ENCODE results near the gene TMEM163. TPM values are rescaled to one million over a fixed set of nuclear protein-coding genes. Genes with fewer than 3 reads are reported as not detected.
A peak's percentile ranks its signal among the peaks of the same experiment; 100 is the strongest.

Gene TMEM163
- total RNA-seq, 2 experiments from 2014 or later: 0.51 TPM; not detected in 1

GRCh38 chr2:134410831-134411231 lies 308.0 kb downstream of the TMEM163 start:
- Histone ChIP-seq H3K27ac (ENCODE audit: low read depth, low read length, poor library complexity, severe bottlenecking) (peak overlapping the region; percentile 99), H3K36me3 (ENCODE audit: insufficient read depth, low read length) (peaks cover 50% of the 10 kb centered on the region), H3K79me2 (ENCODE audit: insufficient read depth, low read depth, low read length) (peaks cover 16% of the 10 kb centered on the region; the same call in 1 of the 2 replicates), H3K9me3 (ENCODE audit: low read length) (no peaks in the 10 kb centered on the region), H3K4me2 (ENCODE audit: low read length) (peak overlapping the region; percentile 81), H3K4me3 (ENCODE audit: low read depth, low read length, poor library complexity, severe bottlenecking) (peak overlapping the region; percentile 39), H3K4me1 (ENCODE audit: insufficient read depth, low read length, poor library complexity, severe bottlenecking) (peaks cover 81% of the 10 kb centered on the region), H3K9me2 (ENCODE audit: insufficient read depth, low read length) (no peaks in the 10 kb centered on the region), H4K20me1 (ENCODE audit: insufficient read depth, low read length) (no peaks in the 10 kb centered on the region), H2AFZ (ENCODE audit: low read length) (no peak overlapping the region; the same call in 1 of the 2 replicates)
- no peak for TF ChIP-seq EZH2phosphoT487 (IDR thresholded peaks at IDR 0.05; ENCODE audit: borderline replicate concordance, low read depth, low read length)
- TF ChIP-seq, protein P1, sequence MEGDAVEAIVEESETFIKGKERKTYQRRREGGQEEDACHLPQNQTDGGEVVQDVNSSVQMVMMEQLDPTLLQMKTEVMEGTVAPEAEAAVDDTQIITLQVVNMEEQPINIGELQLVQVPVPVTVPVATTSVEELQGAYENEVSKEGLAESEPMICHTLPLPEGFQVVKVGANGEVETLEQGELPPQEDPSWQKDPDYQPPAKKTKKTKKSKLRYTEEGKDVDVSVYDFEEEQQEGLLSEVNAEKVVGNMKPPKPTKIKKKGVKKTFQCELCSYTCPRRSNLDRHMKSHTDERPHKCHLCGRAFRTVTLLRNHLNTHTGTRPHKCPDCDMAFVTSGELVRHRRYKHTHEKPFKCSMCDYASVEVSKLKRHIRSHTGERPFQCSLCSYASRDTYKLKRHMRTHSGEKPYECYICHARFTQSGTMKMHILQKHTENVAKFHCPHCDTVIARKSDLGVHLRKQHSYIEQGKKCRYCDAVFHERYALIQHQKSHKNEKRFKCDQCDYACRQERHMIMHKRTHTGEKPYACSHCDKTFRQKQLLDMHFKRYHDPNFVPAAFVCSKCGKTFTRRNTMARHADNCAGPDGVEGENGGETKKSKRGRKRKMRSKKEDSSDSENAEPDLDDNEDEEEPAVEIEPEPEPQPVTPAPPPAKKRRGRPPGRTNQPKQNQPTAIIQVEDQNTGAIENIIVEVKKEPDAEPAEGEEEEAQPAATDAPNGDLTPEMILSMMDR (conservative IDR thresholded peaks at IDR 0.05; ENCODE audit: low read length): no peak
- BruUV-seq (replicated peaks): no TSS peak
- peak; percentile 38 for DNase-seq (ENCODE audit: low spot score)
- intact Hi-C loops (cut with micrococcal nuclease; ENCODE audit: unreplicated experiment): loop anchor here (1.0 to 2.0 kb wide), 3 partner anchors 136 to 158 kb away; no protein-coding TSS in a partner anchor
- ChIA-PET POLR2A (interaction anchor here (0.9 to 3.9 kb wide), 27 partner anchors 9 to 327 kb away, joined by 3 to 26 read pairs (median 5); no protein-coding TSS in a partner anchor), CTCF (ENCODE audit: unreplicated experiment) (interaction anchor here (0.8 to 2.9 kb wide), 11 partner anchors 19 to 524 kb away, joined by 3 to 44 read pairs (median 4); no protein-coding TSS in a partner anchor)

DNA sequence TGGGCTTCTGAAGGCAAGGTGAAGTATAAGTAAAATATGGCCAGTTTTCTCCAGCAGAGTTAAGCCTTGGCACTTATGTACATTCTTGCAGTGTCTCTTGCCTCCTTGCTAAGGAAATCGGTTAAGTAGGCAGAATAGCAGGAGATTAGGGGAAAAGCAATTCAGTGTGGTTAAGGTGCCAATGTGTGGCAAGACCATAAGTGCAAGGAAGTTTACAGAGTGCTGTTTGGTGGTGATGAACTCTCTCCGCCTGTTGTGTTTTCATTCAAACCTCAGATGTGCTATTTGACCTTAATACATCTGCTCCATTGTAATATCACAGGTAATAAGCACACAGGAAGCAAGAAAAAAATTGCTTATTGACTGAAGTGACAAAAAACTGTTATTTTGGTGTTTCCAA lies 308.8 kb downstream of the TMEM163 start:
- Histone ChIP-seq H3K27ac (ENCODE audit: low read depth, low read length, poor library complexity, severe bottlenecking) (peak overlapping the region; percentile 99), H3K9me2 (ENCODE audit: insufficient read depth, low read length) (no peaks in the 10 kb centered on the region), H3K4me1 (ENCODE audit: insufficient read depth, low read length, poor library complexity, severe bottlenecking) (peaks cover 81% of the 10 kb centered on the region), H2AFZ (ENCODE audit: low read length) (no peak overlapping the region), H4K20me1 (ENCODE audit: insufficient read depth, low read length) (no peaks in the 10 kb centered on the region), H3K36me3 (ENCODE audit: insufficient read depth, low read length) (peaks cover 55% of the 10 kb centered on the region), H3K4me2 (ENCODE audit: low read length) (peak overlapping the region; percentile 81), H3K4me3 (ENCODE audit: low read depth, low read length, poor library complexity, severe bottlenecking) (peak overlapping the region; percentile 39), H3K9me3 (ENCODE audit: low read length) (no peaks in the 10 kb centered on the region), H3K79me2 (ENCODE audit: insufficient read depth, low read depth, low read length) (peaks cover 16% of the 10 kb centered on the region; the same call in 1 of the 2 replicates)
- ChIA-PET CTCF (ENCODE audit: unreplicated experiment) (interaction anchor here (0.6 to 2.0 kb wide), 2 partner anchors 135 to 294 kb away, joined by 3 to 9 read pairs; no protein-coding TSS in a partner anchor), POLR2A (interaction anchor here (0.6 to 3.9 kb wide), 12 partner anchors 10 to 292 kb away, joined by 3 to 26 read pairs (median 4); no protein-coding TSS in a partner anchor)
- TF ChIP-seq, protein P1 (conservative IDR thresholded peaks at IDR 0.05; ENCODE audit: low read length): no peak
- no peak for TF ChIP-seq EZH2phosphoT487 (IDR thresholded peaks at IDR 0.05; ENCODE audit: borderline replicate concordance, low read depth, low read length)
- intact Hi-C loops (cut with micrococcal nuclease; ENCODE audit: unreplicated experiment): loop anchor here (2.0 kb wide), 1 partner anchor 157 kb away; no protein-coding TSS in a partner anchor
- no peak for DNase-seq (ENCODE audit: low spot score)
- no TSS peak for BruUV-seq (replicated peaks)

- H3K4me1 ChIP-seq (ENCODE audit: insufficient read depth, low read length, poor library complexity, severe bottlenecking): peaks cover 77% of the 10 kb centered on the region
- no peaks in the 10 kb centered on the region for H3K9me2 ChIP-seq (ENCODE audit: insufficient read depth, low read length)
- no TSS peak for BruUV-seq (replicated peaks)
- H3K27ac ChIP-seq (ENCODE audit: low read depth, low read length, poor library complexity, severe bottlenecking): peak overlapping the region; percentile 99
- H3K4me2 ChIP-seq (ENCODE audit: low read length): peak overlapping the region; percentile 81
- H3K36me3 ChIP-seq (ENCODE audit: insufficient read depth, low read length): peaks cover 56% of the 10 kb centered on the region
- CTCF ChIA-PET (ENCODE audit: unreplicated experiment): no interaction called here
- intact Hi-C loops (cut with micrococcal nuclease; ENCODE audit: unreplicated experiment): no loop called here
- H3K79me2 ChIP-seq (ENCODE audit: insufficient read depth, low read depth, low read length): peaks cover 16% of the 10 kb centered on the region; the same call in 1 of the 2 replicates
- no peak for TF ChIP-seq EZH2phosphoT487 (IDR thresholded peaks at IDR 0.05; ENCODE audit: borderline replicate concordance, low read depth, low read length)
- TF ChIP-seq, protein P1 (conservative IDR thresholded peaks at IDR 0.05; ENCODE audit: low read length): no peak
- H3K4me3 ChIP-seq (ENCODE audit: low read depth, low read length, poor library complexity, severe bottlenecking): no peak overlapping the region
- no peak overlapping the region for H2AFZ ChIP-seq (ENCODE audit: low read length)
- H3K9me3 ChIP-seq (ENCODE audit: low read length): no peaks in the 10 kb centered on the region
- no peaks in the 10 kb centered on the region for H4K20me1 ChIP-seq (ENCODE audit: insufficient read depth, low read length)
- no peak for DNase-seq (ENCODE audit: low spot score)
- POLR2A ChIA-PET: interaction anchor here (0.7 to 3.9 kb wide), 7 partner anchors 10 to 290 kb away, joined by 3 to 20 read pairs (median 4); no protein-coding TSS in a partner anchor
These were observed 310.0 kb downstream of the TMEM163 start for GRCh38 chr2:134408791-134409190.

Data from OCI-LY7 (cell line).